ENCODE measurements around the gene CCDC74A.
"Not testable (repeated sequence)": the region's sequence is repeated elsewhere in the genome, so short reads cannot be mapped to it uniquely, and the experiment has no call there.

Gene CCDC74A

GRCh38 chr2:131527131-131528001 lies at the start of gene CCDC74A:
TSS of gene CCDC74A (plus strand) at chr2:131527888. CDS start at chr2:131527971, 83 bp downstream.
- Mint-ChIP-seq H3K4me3 (peak within 1 kb of the TSS; percentile 79), H3K4me1 (peaks cover 16% of the 10 kb centered on the region), H3K27ac (peak within 1 kb of the TSS; percentile 70)
- DNase-seq = peak; percentile 81
- not testable (repeated sequence) for H3K36me3 Mint-ChIP-seq (ENCODE audit: low read depth); H3K27me3 Mint-ChIP-seq; H3K9me3 Mint-ChIP-seq
- ATAC-seq = peak; percentile 88

- H3K9me3 Mint-ChIP-seq; H3K36me3 Mint-ChIP-seq (ENCODE audit: low read depth); H3K27ac Mint-ChIP-seq; H3K4me3 Mint-ChIP-seq; H3K27me3 Mint-ChIP-seq; DNase-seq; ATAC-seq; H3K4me1 Mint-ChIP-seq: not testable (repeated sequence)
Measured at GRCh38 chr2:131478074-131478849, 49.4 kb upstream of the CCDC74A start.

- ATAC-seq = peak; percentile 47
- not testable (repeated sequence) for H3K36me3 Mint-ChIP-seq (ENCODE audit: low read depth); DNase-seq
Measured at GRCh38 chr2:131478850-131479461, 48.7 kb upstream of the CCDC74A start.

GRCh38 chr2:131480351-131480750 lies 47.3 kb upstream of the CCDC74A start:
- H3K27me3 Mint-ChIP-seq; H3K4me3 Mint-ChIP-seq; H3K4me1 Mint-ChIP-seq; DNase-seq; H3K9me3 Mint-ChIP-seq; H3K27ac Mint-ChIP-seq; ATAC-seq; H3K36me3 Mint-ChIP-seq (ENCODE audit: low read depth): not testable (repeated sequence)

More at GRCh38 chr2:131478850-131479461, 48.7 kb upstream of the CCDC74A start:
- H3K27me3 Mint-ChIP-seq, H3K4me3 Mint-ChIP-seq, H3K9me3 Mint-ChIP-seq, H3K4me1 Mint-ChIP-seq: not testable (repeated sequence)
- peak overlapping the region; percentile 57 for H3K27ac Mint-ChIP-seq

- H3K9me3 Mint-ChIP-seq = not testable (repeated sequence)
Measured at GRCh38 chr2:131482506-131483155, 45.1 kb upstream of the CCDC74A start.

GRCh38 chr2:131483981-131484820 lies 43.5 kb upstream of the CCDC74A start:
- peaks cover 12% of the 10 kb centered on the region for H3K36me3 Mint-ChIP-seq (ENCODE audit: low read depth)
- H3K4me1 Mint-ChIP-seq, H3K27me3 Mint-ChIP-seq, DNase-seq, H3K9me3 Mint-ChIP-seq, H3K4me3 Mint-ChIP-seq, ATAC-seq, H3K27ac Mint-ChIP-seq: not testable (repeated sequence)

More at GRCh38 chr2:131482506-131483155, 45.1 kb upstream of the CCDC74A start:
- not testable (repeated sequence) for H3K27me3 Mint-ChIP-seq; H3K4me1 Mint-ChIP-seq; ATAC-seq; DNase-seq; H3K36me3 Mint-ChIP-seq (ENCODE audit: low read depth); H3K4me3 Mint-ChIP-seq
- peak overlapping the region; percentile 43 for H3K27ac Mint-ChIP-seq

- peaks cover 11% of the 10 kb centered on the region for H3K36me3 Mint-ChIP-seq (ENCODE audit: low read depth)
- H3K27ac Mint-ChIP-seq, H3K4me3 Mint-ChIP-seq, ATAC-seq, H3K9me3 Mint-ChIP-seq, H3K27me3 Mint-ChIP-seq, H3K4me1 Mint-ChIP-seq, DNase-seq: not testable (repeated sequence)
Measured at GRCh38 chr2:131484906-131485460, 42.7 kb upstream of the CCDC74A start.

- ATAC-seq, H3K27me3 Mint-ChIP-seq, H3K9me3 Mint-ChIP-seq, H3K4me3 Mint-ChIP-seq, DNase-seq, H3K27ac Mint-ChIP-seq: not testable (repeated sequence)
- peaks cover 20% of the 10 kb centered on the region for H3K4me1 Mint-ChIP-seq
- H3K36me3 Mint-ChIP-seq (ENCODE audit: low read depth) = peaks cover 12% of the 10 kb centered on the region
Measured at GRCh38 chr2:131486201-131486902, 41.3 kb upstream of the CCDC74A start.

- peaks cover 14% of the 10 kb centered on the region for H3K36me3 Mint-ChIP-seq (ENCODE audit: low read depth)
- H3K9me3 Mint-ChIP-seq = no peaks in the 10 kb centered on the region
- H3K4me1 Mint-ChIP-seq = peaks cover 25% of the 10 kb centered on the region
- ATAC-seq (no peak), DNase-seq (no peak)
- H3K27me3 Mint-ChIP-seq = no peaks in the 10 kb centered on the region
- no peak overlapping the region for H3K4me3 Mint-ChIP-seq
- H3K27ac Mint-ChIP-seq = no peak overlapping the region
Measured at GRCh38 chr2:131488306-131489205, 39.1 kb upstream of the CCDC74A start.

GRCh38 chr2:131490616-131491468 lies 36.8 kb upstream of the CCDC74A start:
- Mint-ChIP-seq H3K36me3 (ENCODE audit: low read depth) (peaks cover 14% of the 10 kb centered on the region), H3K4me3 (peak overlapping the region; percentile 86), H3K4me1 (peaks cover 39% of the 10 kb centered on the region), H3K27ac (peak overlapping the region; percentile 92)
- not testable (repeated sequence) for ATAC-seq, H3K9me3 Mint-ChIP-seq, H3K27me3 Mint-ChIP-seq
- peak; percentile 14 for DNase-seq

- H3K4me3 Mint-ChIP-seq = peak overlapping the region; percentile 86
- H3K27me3 Mint-ChIP-seq, DNase-seq, H3K9me3 Mint-ChIP-seq: not testable (repeated sequence)
- H3K36me3 Mint-ChIP-seq (ENCODE audit: low read depth) = peaks cover 14% of the 10 kb centered on the region
- H3K4me1 Mint-ChIP-seq = peaks cover 39% of the 10 kb centered on the region
- H3K27ac Mint-ChIP-seq = peak overlapping the region; percentile 92
- ATAC-seq = peak; percentile 3
Measured at GRCh38 chr2:131491469-131491836, 36.2 kb upstream of the CCDC74A start.
